ENCODE results near the gene TMEM176B.

TMEM176B gene

GRCh38 chr7:150799741-150800580 lies at the start of gene TMEM176B:
Gene TMEM176B (minus strand): TSS chr7:150800364. CDS start chr7:150796569, 3,795 bp downstream.
- no peak for FAIRE-seq

GRCh38 chr7:150849204-150849775 lies 49.1 kb upstream of the TMEM176B start:
- FAIRE-seq, result no peak

DNA sequence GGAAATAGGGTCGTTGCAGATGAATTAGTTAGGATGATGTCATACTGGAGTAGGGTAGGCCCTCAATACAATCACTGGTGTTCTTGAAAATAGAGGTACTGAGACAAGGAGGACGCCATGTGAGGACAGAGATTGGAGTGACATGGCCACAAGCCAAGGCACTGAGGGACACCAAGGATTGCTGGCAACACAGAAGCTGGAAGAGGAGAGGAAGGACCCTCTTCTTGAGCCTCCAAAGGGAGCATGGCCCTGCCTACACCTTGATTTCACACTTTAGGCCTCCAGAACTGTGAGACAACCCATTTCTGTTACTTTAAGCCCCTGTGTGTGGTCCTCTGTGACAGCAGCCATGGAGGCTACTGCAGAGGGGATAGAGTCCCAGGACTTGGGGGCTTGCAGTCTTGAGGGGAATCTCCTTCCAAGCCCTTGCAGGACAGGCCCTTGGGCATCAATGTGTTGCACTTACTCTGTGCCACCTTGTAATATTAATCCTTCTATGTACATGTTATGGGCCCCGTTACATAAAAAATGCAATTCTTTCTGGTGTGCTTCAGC lies 48.5 kb upstream of the TMEM176B start:
- FAIRE-seq, result no peak

DNA sequence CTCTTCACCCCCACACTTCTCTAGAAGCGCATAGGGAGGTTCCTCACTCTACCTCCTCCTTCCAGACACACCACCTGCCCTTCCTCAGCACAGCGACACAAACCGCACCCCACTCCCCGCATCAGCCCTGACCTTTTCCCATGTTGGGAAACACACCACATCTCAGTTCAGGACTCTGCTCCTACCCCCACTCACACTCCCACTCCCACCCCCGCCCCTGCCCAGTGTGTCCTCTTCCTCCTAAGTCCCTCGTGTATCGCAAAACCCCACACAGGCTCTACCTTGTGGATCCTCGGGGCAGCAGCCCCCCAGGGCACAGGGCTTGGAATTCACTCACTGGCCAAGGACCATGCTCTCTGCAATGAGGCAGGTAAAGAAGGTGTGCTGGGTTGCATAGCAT lies 47.9 kb upstream of the TMEM176B start:
- no peak for FAIRE-seq

- FAIRE-seq, result no peak
These were observed 47.4 kb upstream of the TMEM176B start for GRCh38 chr7:150847536-150847935.

DNA sequence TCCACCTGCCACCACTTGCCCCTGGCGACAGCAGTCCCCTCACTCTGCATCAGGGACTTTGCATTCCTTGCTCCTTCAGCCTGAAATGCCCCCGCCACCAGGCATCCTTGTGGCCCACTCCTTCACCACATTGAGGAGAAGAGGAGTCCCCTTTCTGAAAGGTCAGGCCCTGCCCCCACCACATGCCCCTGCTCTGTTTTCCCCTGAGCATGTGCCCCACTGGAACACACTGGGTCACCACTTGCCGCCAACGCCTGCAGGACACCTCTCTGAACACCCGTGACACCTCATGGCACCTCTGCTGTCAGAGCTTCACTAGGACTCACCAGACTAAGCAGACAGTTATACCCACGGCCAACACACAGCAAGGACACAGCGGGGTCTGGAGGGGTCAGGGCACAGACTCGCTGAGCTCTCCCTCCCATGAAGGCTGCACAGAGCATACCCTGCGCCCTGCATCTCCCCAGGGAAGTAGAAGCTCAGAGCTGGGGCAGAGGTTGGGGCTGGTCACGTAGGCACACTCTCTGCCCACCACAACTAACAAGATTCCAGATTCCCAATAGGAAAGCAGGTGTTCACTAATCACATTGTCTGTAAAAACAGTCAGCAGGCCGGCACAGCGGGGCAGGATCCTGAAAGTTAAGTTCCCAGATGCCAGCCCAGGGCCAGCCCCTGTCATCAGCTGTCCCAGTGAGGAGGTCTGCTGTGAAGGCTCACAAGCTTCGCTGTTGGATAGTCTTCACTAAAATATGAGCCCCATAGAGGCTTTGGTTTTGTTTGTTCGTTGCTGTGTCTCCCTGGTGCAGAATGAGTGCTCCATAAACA lies 46.3 kb upstream of the TMEM176B start:
- no peak for FAIRE-seq

- no peak for FAIRE-seq
These were observed 45.3 kb upstream of the TMEM176B start for GRCh38 chr7:150845421-150845861.

DNA sequence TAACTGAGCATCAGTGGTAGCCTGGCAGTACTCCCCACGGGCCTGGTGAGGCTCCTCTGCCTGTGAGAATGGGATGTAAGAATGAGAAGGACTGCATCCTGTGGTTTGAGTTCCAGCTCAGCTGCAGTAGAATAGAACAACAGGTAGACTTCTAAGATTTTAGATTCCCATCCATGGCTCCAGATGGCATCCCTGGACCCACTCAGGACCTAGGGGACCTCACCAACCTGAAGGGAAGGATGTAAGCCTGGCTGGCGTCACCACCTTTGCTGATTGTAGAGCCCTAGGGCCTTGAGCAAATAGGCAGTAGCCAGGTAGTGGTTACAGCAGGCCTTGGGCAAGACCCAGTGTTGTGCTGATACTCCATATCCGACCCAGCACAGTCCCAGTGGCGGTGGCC lies 42.6 kb upstream of the TMEM176B start:
- FAIRE-seq, result no peak

- no peak for FAIRE-seq
These were observed 41.9 kb upstream of the TMEM176B start for GRCh38 chr7:150842018-150842417.

DNA sequence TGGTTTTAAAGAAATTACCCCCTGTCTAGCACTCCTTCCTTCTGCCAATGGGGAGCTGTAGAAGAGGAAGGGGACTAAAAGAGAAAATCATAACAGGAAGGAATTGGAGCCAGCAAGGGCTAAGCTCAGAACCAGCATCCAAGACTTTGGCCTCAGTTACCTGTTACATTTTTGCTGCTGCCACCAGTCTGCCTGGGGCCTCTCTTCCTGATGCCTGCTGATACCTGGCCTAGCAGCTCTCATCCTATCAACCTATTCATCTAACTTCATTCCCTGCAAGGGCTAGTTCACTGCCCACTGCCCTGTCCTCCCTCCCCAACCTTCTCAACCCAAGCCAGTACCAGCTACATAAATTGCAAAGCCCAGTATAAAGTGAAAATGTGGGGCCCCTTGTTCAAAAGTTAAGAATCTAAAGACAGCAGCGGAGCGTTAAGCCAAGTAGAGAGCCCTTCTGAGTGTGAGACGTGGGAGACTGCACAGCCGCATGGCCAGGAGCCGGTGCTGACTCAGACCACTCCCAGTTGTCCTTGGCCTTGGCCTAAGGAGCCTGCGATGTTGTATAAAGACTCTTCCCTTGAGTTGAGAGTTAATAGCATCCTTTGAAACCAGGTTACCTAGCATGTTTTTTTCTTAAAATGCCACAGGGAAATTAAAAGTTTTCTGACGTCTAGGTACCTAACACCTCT lies 38.9 kb upstream of the TMEM176B start:
- FAIRE-seq, result no peak

GRCh38 chr7:150835702-150836280 lies 35.6 kb upstream of the TMEM176B start:
- FAIRE-seq, result no peak

GRCh38 chr7:150835019-150835418 lies 34.9 kb upstream of the TMEM176B start:
- FAIRE-seq, result no peak

DNA sequence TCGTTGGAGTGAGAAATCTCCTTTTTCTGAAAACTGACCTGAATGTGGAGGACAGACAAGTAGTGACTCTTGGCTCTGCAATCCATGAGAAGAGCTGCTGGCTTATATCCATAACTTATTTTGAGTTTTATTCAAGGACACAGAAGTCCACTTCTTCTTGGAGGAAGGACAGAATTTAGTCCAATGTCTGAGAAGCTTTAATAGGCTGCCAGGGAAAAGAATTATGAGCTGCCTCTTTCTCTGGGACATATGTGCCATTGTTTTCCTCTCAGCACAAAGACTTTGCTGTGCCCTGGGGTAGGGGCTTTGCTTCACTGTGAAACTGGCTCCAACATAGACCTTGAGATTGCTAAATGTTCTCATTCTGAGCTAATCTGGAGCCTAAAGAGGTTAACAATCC lies 31.7 kb upstream of the TMEM176B start:
- no peak for FAIRE-seq

GRCh38 chr7:150830937-150831336 lies 30.8 kb upstream of the TMEM176B start:
- no peak for FAIRE-seq

DNA sequence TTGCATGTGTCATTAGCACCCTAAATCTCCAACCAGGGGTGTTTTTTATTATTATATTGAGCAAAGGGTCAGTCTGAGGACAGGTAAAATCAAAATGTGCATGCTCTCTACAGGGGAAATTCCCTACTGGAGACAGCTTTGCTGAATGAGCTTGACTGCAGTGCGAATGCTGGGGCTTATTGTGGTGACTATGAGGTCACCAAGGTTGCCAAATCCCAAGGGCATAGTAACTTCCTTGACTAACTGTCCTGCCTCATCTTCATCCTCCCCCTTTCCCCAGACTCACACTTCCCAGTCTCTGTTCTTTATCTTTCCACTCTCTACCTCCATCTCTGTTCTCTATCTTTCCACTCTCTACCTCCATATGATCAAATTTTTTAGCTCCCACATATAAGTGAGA lies 29.3 kb upstream of the TMEM176B start:
- no peak for FAIRE-seq

GRCh38 chr7:150828384-150828783 lies 28.2 kb upstream of the TMEM176B start:
- no peak for FAIRE-seq

GRCh38 chr7:150826061-150826849 lies 26.1 kb upstream of the TMEM176B start:
- FAIRE-seq, result no peak

DNA sequence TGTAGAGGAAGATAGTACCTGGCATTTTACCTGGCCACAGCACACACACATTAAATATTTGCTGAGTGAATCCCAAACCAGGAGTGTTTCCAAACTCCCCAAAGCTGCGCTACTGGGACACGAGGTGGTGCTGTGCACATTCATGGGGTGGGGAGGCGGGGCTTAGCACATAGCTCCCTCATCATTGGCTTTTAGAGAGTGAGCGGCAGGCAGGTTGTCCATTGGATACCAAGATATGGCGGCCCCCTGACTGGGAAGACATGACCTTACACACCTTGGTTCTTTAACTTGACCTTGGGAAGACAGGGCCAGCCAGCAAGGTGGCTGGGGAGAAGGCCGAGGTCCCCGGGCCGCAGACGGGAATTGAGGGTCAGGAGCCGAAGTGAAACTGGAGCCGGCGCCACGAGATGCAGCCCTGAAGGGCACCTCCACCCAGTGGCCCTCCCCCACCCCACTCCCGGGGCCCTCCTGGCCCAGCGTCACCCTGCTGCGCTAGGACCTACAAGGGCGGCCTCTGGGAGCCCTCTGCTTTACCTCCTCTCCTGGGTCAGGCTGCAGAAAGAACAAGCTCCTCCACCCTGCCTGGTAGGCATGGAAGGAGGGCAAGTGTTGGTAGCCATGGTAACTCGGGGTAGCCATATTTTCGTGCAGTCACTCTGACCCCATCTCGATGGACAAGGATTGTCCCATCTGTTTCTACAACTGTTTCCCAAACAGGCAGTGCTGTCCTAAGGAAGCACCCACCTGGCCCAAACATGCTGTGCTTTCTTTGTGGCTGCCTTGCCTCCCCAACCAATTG lies 24.4 kb upstream of the TMEM176B start:
- no peak for FAIRE-seq

- no peak for FAIRE-seq
These were observed 23.4 kb upstream of the TMEM176B start for GRCh38 chr7:150823484-150824126.

DNA sequence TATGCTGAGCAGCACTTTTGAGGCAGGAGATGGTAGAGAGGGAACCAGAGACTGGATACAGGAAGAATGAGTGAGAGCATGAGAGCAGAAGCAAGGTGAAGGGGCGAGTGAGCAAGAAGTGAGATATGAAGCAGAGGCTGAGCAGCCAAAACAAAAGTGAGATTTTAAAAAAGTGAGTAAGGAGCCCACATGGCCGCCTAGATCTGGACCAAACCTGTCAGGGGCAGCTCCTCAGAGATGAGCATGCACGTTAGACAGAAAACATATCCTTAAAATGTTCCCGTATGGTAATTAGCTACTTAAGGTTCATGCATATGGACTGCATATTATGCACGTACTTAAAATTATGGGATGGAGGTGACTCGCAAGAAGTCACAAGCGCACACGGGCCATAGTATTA lies 22.9 kb upstream of the TMEM176B start:
- no peak for FAIRE-seq

Data from G401.6 (cell line).